ENCODE data around the gene CAMTA1. TPM values are rescaled to one million over a fixed set of nuclear protein-coding genes. Genes with fewer than 3 reads are reported as not detected.

Gene CAMTA1
- polyA plus RNA-seq, 1 donor from 2014 or later, result 162 TPM

DNA sequence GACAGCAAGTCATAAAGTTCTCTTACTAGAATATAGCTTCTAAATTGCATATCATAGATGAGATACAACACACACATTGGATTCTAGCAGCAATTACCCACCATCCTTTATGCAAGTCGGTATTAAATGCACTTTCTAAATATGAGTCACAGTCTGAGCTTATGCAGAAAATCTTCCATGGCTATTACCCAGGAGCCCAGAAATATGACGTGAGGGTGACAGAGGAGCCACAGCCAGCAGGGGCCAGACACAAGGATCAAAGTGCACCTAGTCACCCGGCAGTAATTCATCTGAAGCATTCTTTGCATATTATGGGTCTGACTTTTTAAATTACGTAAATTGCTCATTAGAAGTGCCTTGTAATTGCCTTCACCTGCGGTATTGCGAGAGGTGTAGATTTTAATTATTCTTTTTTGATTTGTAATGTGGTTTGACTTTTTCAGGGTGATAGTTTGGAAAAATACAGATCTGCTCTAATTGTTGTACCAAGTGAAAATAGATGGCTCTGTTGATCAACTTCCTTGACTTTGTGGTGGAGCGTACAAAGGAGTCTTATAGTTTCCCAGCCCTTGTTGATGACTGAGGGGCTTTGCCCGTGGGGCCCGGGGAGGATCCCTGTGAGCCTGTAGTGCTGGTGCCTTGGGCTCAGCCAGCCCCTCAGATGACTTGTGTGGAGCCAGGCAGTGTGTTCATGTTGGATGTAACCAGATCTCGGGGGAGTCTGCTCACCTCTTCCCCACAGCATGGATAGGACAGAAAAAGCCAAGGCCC lies 515.8 kb downstream of the CAMTA1 start:
- Histone ChIP-seq H3K4me2 (ENCODE audit: low read length) (no peak overlapping the region), H3K9me2 (ENCODE audit: insufficient read depth, low read length) (no peaks in the 10 kb centered on the region), H3K4me3 (ENCODE audit: low read length) (no peak overlapping the region), H3K9ac (ENCODE audit: low read length) (no peak overlapping the region), H3K9me3 (ENCODE audit: low read length) (no peaks in the 10 kb centered on the region), H2AFZ (ENCODE audit: low read depth, low read length) (no peak overlapping the region), H4K20me1 (ENCODE audit: insufficient read depth) (no peaks in the 10 kb centered on the region), H3K79me2 (replicated peaks; ENCODE audit: insufficient read depth, low read length) (no peaks in the 10 kb centered on the region), H3F3A (ENCODE audit: insufficient read depth, low read length, poor library complexity, severe bottlenecking) (no peaks in the 10 kb centered on the region), H3K27ac (ENCODE audit: low read length) (no peak overlapping the region), H3K36me3 (ENCODE audit: insufficient read depth, low read length) (no peaks in the 10 kb centered on the region), H3K27me3 (ENCODE audit: insufficient read depth, low read depth, low read length) (no peaks in the 10 kb centered on the region)
- TF ChIP-seq, protein P1, sequence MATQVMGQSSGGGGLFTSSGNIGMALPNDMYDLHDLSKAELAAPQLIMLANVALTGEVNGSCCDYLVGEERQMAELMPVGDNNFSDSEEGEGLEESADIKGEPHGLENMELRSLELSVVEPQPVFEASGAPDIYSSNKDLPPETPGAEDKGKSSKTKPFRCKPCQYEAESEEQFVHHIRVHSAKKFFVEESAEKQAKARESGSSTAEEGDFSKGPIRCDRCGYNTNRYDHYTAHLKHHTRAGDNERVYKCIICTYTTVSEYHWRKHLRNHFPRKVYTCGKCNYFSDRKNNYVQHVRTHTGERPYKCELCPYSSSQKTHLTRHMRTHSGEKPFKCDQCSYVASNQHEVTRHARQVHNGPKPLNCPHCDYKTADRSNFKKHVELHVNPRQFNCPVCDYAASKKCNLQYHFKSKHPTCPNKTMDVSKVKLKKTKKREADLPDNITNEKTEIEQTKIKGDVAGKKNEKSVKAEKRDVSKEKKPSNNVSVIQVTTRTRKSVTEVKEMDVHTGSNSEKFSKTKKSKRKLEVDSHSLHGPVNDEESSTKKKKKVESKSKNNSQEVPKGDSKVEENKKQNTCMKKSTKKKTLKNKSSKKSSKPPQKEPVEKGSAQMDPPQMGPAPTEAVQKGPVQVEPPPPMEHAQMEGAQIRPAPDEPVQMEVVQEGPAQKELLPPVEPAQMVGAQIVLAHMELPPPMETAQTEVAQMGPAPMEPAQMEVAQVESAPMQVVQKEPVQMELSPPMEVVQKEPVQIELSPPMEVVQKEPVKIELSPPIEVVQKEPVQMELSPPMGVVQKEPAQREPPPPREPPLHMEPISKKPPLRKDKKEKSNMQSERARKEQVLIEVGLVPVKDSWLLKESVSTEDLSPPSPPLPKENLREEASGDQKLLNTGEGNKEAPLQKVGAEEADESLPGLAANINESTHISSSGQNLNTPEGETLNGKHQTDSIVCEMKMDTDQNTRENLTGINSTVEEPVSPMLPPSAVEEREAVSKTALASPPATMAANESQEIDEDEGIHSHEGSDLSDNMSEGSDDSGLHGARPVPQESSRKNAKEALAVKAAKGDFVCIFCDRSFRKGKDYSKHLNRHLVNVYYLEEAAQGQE (IDR thresholded peaks at IDR 0.05; ENCODE audit: borderline replicate concordance), result no peak
- no peak for TF ChIP-seq MXI1 (conservative IDR thresholded peaks at IDR 0.05; ENCODE audit: poor library complexity, severe bottlenecking)
- TF ChIP-seq EP300 (conservative IDR thresholded peaks at IDR 0.05; ENCODE audit: poor library complexity, severe bottlenecking), result no peak
- TF ChIP-seq EZH2 (IDR thresholded peaks at IDR 0.05; ENCODE audit: borderline replicate concordance, insufficient read depth, low read length, poor library complexity, severe bottlenecking), result no peak
- TF ChIP-seq RAD21 (conservative IDR thresholded peaks at IDR 0.05), result no peak
- no peak for TF ChIP-seq POLR2AphosphoS5 (IDR thresholded peaks at IDR 0.05)
- TF ChIP-seq TAF1 (IDR thresholded peaks at IDR 0.05; ENCODE audit: low read depth), result no peak
- TF ChIP-seq SMC3 (conservative IDR thresholded peaks at IDR 0.05; ENCODE audit: poor library complexity), result no peak
- no peak for TF ChIP-seq CTCF (IDR thresholded peaks at IDR 0.05; ENCODE audit: poor library complexity, severe bottlenecking)

DNA sequence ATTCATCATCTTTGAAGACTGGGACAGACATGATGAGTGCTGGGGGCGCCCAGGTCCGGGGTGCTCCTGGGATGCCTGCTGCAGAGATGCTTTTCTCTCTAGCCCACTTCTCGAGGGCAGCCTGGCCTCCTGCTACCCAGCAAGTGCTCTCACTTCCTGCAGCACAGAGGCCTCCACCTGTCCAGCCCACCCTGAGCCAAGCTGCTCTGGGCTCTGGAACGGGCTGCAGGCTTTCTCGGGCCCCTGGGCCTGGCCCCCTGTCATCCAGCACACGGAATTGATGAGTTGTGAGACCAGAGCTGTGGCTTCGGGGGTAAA lies 516.4 kb downstream of the CAMTA1 start:
- H3K4me3 ChIP-seq (ENCODE audit: low read length), result no peak overlapping the region
- H3K9ac ChIP-seq (ENCODE audit: low read length), result no peak overlapping the region
- H4K20me1 ChIP-seq (ENCODE audit: insufficient read depth), result no peaks in the 10 kb centered on the region
- no peak overlapping the region for H3K27ac ChIP-seq (ENCODE audit: low read length)
- no peaks in the 10 kb centered on the region for H3K27me3 ChIP-seq (ENCODE audit: insufficient read depth, low read depth, low read length)
- no peaks in the 10 kb centered on the region for H3K79me2 ChIP-seq (replicated peaks; ENCODE audit: insufficient read depth, low read length)
- TF ChIP-seq TAF1 (IDR thresholded peaks at IDR 0.05; ENCODE audit: low read depth) (no peak), EZH2 (IDR thresholded peaks at IDR 0.05; ENCODE audit: borderline replicate concordance, insufficient read depth, low read length, poor library complexity, severe bottlenecking) (no peak), CTCF (IDR thresholded peaks at IDR 0.05; ENCODE audit: poor library complexity, severe bottlenecking) (no peak), EP300 (conservative IDR thresholded peaks at IDR 0.05; ENCODE audit: poor library complexity, severe bottlenecking) (no peak), MXI1 (conservative IDR thresholded peaks at IDR 0.05; ENCODE audit: poor library complexity, severe bottlenecking) (no peak), RAD21 (conservative IDR thresholded peaks at IDR 0.05) (no peak), SMC3 (conservative IDR thresholded peaks at IDR 0.05; ENCODE audit: poor library complexity) (no peak), POLR2AphosphoS5 (IDR thresholded peaks at IDR 0.05) (no peak)
- TF ChIP-seq, protein P1 (IDR thresholded peaks at IDR 0.05; ENCODE audit: borderline replicate concordance), result no peak
- H3K9me2 ChIP-seq (ENCODE audit: insufficient read depth, low read length), result no peaks in the 10 kb centered on the region
- H3F3A ChIP-seq (ENCODE audit: insufficient read depth, low read length, poor library complexity, severe bottlenecking), result no peaks in the 10 kb centered on the region
- H2AFZ ChIP-seq (ENCODE audit: low read depth, low read length), result no peak overlapping the region
- no peaks in the 10 kb centered on the region for H3K9me3 ChIP-seq (ENCODE audit: low read length)
- H3K4me2 ChIP-seq (ENCODE audit: low read length), result no peak overlapping the region
- H3K36me3 ChIP-seq (ENCODE audit: insufficient read depth, low read length), result no peaks in the 10 kb centered on the region

Data from neural cell (in vitro differentiated cells).